GM12872 (cell line): ENCODE results near the gene PMIS2.

Experiments used
- TF ChIP-seq, protein P1 (sequence below): IDR thresholded peaks from 3 replicates; pipeline ENCODE4 v1.5.1; 2011; ENCODE audit warnings: low read depth, mild to moderate bottlenecking, low read length, moderate library complexity; ENCODE audit not compliant: insufficient read depth

Gene PMIS2

DNA sequence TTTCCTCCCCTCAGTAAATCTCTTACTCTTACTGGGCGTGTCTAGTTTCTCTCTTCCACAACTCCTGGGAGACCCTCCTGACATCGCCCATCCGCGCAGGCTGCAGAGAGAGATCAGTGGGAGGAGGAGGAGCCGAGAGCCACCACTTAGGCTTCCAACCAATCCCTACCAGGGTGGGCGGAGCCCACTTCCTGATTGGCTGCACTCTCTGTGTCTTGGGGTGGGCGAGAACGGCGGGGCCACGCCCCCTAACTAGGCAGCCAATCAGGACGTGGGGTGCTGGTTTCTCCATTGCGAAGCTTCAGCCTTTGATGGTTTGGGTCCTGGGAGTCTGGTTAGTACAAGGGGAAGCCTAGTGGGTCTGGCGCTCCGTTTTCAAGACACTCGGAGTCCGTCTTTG lies at the start of gene PMIS2:
Gene PMIS2, plus strand, starts transcription at position 326 of the 400 bp plus-strand sequence. CDS start 87 bp downstream, outside the sequence.
- TF ChIP-seq, protein P1, sequence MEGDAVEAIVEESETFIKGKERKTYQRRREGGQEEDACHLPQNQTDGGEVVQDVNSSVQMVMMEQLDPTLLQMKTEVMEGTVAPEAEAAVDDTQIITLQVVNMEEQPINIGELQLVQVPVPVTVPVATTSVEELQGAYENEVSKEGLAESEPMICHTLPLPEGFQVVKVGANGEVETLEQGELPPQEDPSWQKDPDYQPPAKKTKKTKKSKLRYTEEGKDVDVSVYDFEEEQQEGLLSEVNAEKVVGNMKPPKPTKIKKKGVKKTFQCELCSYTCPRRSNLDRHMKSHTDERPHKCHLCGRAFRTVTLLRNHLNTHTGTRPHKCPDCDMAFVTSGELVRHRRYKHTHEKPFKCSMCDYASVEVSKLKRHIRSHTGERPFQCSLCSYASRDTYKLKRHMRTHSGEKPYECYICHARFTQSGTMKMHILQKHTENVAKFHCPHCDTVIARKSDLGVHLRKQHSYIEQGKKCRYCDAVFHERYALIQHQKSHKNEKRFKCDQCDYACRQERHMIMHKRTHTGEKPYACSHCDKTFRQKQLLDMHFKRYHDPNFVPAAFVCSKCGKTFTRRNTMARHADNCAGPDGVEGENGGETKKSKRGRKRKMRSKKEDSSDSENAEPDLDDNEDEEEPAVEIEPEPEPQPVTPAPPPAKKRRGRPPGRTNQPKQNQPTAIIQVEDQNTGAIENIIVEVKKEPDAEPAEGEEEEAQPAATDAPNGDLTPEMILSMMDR: no peak

- TF ChIP-seq, protein P1: no peak
Measured at GRCh38 chr19:35539314-35539713, 46.7 kb upstream of the PMIS2 start.

DNA sequence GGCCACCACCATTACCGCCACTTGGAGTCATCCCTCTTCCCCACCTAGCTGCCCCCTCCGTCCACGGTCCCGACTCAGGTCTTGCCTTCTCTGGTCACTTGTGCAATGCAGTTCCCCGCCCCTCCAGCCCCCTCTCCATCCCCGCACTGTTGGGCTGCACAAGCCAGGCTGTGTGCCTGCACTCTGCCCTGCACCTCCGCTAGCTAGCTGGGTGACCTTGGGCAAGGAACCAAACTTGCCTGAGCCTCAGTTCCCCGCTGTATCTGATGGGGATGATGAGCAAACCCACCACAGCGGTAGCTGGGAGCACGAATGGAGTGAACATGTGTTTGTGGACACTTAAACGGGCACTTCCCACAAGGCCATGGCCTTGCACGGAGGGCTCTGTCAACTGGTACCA lies 46.1 kb upstream of the PMIS2 start:
- TF ChIP-seq, protein P1: no peak

GRCh38 chr19:35540356-35540927 lies 45.5 kb upstream of the PMIS2 start:
- TF ChIP-seq, protein P1: no peak

DNA sequence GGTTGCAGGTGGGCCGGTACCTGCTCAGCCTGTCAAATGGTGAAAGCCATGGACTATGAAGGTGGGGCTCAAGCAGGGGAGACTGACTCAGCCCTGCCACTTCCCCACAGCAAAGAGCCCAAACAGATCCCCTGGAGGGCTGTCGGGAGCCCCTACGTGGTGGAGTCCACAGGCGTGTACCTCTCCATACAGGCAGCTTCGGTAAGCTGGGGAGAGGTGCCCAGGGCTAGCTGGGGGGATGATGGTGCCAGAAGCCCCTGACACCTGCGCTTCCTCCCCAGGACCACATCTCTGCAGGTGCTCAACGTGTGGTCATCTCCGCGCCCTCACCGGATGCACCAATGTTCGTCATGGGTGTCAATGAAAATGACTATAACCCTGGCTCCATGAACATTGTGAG lies 43.8 kb upstream of the PMIS2 start:
- TF ChIP-seq, protein P1: no peak

DNA sequence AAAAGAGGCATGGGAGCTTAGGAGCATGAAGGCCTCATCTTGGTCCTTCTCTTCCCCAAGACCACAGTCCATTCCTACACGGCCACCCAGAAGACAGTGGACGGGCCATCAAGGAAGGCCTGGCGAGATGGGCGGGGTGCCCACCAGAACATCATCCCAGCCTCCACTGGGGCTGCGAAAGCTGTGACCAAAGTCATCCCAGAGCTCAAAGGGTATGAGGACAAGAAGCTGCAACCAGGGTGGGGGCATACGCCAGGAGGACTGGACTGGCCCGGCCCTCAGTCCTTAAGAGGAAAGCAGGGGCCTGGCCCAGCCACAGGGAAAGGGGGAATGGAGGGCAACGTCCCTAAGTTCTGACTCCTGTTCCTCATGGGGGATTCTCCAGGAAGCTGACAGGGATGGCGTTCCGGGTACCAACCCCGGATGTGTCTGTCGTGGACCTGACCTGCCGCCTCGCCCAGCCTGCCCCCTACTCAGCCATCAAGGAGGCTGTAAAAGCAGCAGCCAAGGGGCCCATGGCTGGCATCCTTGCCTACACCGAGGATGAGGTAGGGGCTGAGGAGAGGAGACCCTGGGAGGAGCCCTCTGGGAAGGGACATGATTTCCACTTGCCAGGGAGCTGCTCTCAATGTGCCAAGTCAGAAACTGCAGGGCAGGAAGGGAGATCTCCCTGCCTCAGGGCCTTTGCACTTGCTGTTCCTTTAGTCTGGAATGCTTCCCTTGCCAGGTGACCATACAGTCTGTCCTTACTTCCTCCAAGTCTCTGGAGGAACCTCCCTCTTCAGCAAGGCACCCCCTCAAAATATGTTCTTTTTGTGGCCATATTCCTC lies 42.5 kb upstream of the PMIS2 start:
- TF ChIP-seq, protein P1: no peak

DNA sequence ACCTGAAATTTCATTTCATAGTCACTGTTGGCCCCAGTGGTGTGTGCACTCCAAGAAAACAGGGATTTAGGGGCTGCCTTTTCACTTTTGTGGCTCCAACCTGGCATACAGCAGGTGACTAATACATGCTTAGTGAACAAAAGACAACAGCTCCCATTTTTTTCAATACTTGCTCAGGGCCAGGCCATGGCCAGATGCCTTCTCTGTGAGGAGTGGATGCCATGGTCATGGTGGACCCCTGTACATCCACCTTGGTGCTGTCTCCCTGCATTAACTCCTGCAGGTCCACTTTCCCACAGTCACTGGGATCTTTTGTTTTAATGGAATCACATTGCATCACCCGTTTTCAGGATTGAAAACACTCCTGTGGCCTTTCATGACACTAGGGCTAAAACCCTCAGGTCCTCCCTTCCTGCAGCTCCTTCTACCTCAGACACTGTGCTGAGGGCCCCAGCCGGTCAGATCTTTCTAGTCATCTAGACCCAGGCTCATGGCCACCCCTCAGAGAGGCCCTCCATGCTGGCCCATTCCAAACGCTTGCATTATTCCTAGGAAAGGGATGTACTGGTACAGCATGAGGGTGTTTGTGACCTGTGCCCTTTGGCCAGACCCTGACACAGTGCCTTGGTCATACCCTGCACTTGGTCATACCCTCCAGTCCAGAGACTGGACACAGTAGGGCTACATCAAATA lies 41.7 kb upstream of the PMIS2 start:
- TF ChIP-seq, protein P1: no peak
